HG03103 (cell line): ENCODE measurements around the gene SLC39A11.
"Not testable (repeated sequence)": the region's sequence is repeated elsewhere in the genome, so short reads cannot be mapped to it uniquely, and the experiment has no call there.

ENCODE experiments used
- ATAC-seq: cut with Tn5 transposase; IDR thresholded peaks from one replicate; pipeline ENCODE4 v1.9.1; 2021; ENCODE audit warnings: low read depth; ENCODE audit not compliant: unreplicated experiment

Gene SLC39A11

GRCh38 chr17:72930031-72930430 is 162.5 kb downstream of the SLC39A11 start:
- no peak for ATAC-seq

- ATAC-seq, result no peak
These were observed 163.9 kb downstream of the SLC39A11 start for GRCh38 chr17:72928454-72929136.

GRCh38 chr17:72927760-72928159 is 164.7 kb downstream of the SLC39A11 start:
- ATAC-seq, result no peak

GRCh38 chr17:72927146-72927545 is 165.3 kb downstream of the SLC39A11 start:
- no peak for ATAC-seq

GRCh38 chr17:72926171-72926570 is 166.3 kb downstream of the SLC39A11 start:
- ATAC-seq, result no peak

GRCh38 chr17:72924196-72924595 is 168.3 kb downstream of the SLC39A11 start:
- no peak for ATAC-seq

GRCh38 chr17:72922219-72922618 is 170.3 kb downstream of the SLC39A11 start:
- no peak for ATAC-seq

GRCh38 chr17:72921347-72922054 is 171.0 kb downstream of the SLC39A11 start:
- no peak for ATAC-seq

- no peak for ATAC-seq
These were observed 172.0 kb downstream of the SLC39A11 start for GRCh38 chr17:72920513-72920912.

- no peak for ATAC-seq
These were observed 175.5 kb downstream of the SLC39A11 start for GRCh38 chr17:72916991-72917390.

- ATAC-seq, result no peak
These were observed 176.8 kb downstream of the SLC39A11 start for GRCh38 chr17:72915625-72916081.

- ATAC-seq, result no peak
These were observed 179.3 kb downstream of the SLC39A11 start for GRCh38 chr17:72913142-72913682.

- ATAC-seq, result no peak
These were observed 186.2 kb downstream of the SLC39A11 start for GRCh38 chr17:72906306-72906705.

- no peak for ATAC-seq
These were observed 189.0 kb downstream of the SLC39A11 start for GRCh38 chr17:72903522-72903921.

GRCh38 chr17:72901657-72902056 is 190.8 kb downstream of the SLC39A11 start:
- no peak for ATAC-seq

GRCh38 chr17:72901083-72901482 is 191.4 kb downstream of the SLC39A11 start:
- ATAC-seq, result no peak

GRCh38 chr17:72900654-72900971 is 191.9 kb downstream of the SLC39A11 start:
- ATAC-seq, result no peak

GRCh38 chr17:72898725-72899124 is 193.8 kb downstream of the SLC39A11 start:
- no peak for ATAC-seq

GRCh38 chr17:72896288-72896687 is 196.2 kb downstream of the SLC39A11 start:
- ATAC-seq, result not testable (repeated sequence)

- no peak for ATAC-seq
These were observed 200.9 kb downstream of the SLC39A11 start for GRCh38 chr17:72891627-72892026.

GRCh38 chr17:72890711-72891110 is 201.8 kb downstream of the SLC39A11 start:
- no peak for ATAC-seq

GRCh38 chr17:72887917-72888316 is 204.6 kb downstream of the SLC39A11 start:
- ATAC-seq, result no peak
